Activated T-cell treated with anti-CD3 and anti-CD28 coated beads for 24 hours (primary cell): ENCODE measurements around the gene CD52.
A peak's percentile ranks its signal among the peaks of the same experiment; 100 is the strongest.

Experiments used
- DNase-seq: peaks from one replicate; pipeline ENCODE4 v3.0.0-alpha.2; 2020; ENCODE audit warnings: low read depth

CD52 gene

GRCh38 chr1:26317612-26318337 is at the start of gene CD52:
Gene CD52 (plus strand): TSS chr1:26317958. CDS start chr1:26318018, 60 bp downstream.
- peak; percentile 48 for DNase-seq

GRCh38 chr1:26268290-26269197 is 49.2 kb upstream of the CD52 start:
- DNase-seq, result no peak

- DNase-seq, result no peak
Observed at GRCh38 chr1:26269198-26269550, 48.6 kb upstream of the CD52 start.

GRCh38 chr1:26274801-26275425 is 42.8 kb upstream of the CD52 start:
- no peak for DNase-seq

- peak; percentile 67 for DNase-seq
Observed at GRCh38 chr1:26275580-26276431, 42.0 kb upstream of the CD52 start.

- DNase-seq, result no peak
Observed at GRCh38 chr1:26276432-26276838, 41.3 kb upstream of the CD52 start.

- no peak for DNase-seq
Observed at GRCh38 chr1:26277261-26277661, 40.5 kb upstream of the CD52 start.

- DNase-seq, result no peak
Observed at GRCh38 chr1:26277719-26278118, 40.0 kb upstream of the CD52 start.

GRCh38 chr1:26278303-26278702 is 39.5 kb upstream of the CD52 start:
- no peak for DNase-seq

GRCh38 chr1:26278724-26279455 is 38.9 kb upstream of the CD52 start:
- DNase-seq, result no peak

- DNase-seq, result peak; percentile 82
Observed at GRCh38 chr1:26279456-26280332, 38.1 kb upstream of the CD52 start, which contains the start of gene SH3BGRL3. Gene SH3BGRL3 (plus strand): TSS chr1:26280086. CDS start chr1:26280156, 70 bp downstream.

- DNase-seq, result no peak
Observed at GRCh38 chr1:26280333-26281042, 37.3 kb upstream of the CD52 start.

- DNase-seq, result no peak
Observed at GRCh38 chr1:26281091-26281958, 36.4 kb upstream of the CD52 start.

- no peak for DNase-seq
Observed at GRCh38 chr1:26281971-26282370, 35.8 kb upstream of the CD52 start.

- no peak for DNase-seq
Observed at GRCh38 chr1:26282401-26282918, 35.3 kb upstream of the CD52 start.

- no peak for DNase-seq
Observed at GRCh38 chr1:26283279-26283853, 34.4 kb upstream of the CD52 start.

- DNase-seq, result no peak
Observed at GRCh38 chr1:26283871-26284596, 33.7 kb upstream of the CD52 start.
